ENCODE data around the gene WDR83.
"Not testable (repeated sequence)": the region's sequence is repeated elsewhere in the genome, so short reads cannot be mapped to it uniquely, and the experiment has no call there.

Gene WDR83

DNA sequence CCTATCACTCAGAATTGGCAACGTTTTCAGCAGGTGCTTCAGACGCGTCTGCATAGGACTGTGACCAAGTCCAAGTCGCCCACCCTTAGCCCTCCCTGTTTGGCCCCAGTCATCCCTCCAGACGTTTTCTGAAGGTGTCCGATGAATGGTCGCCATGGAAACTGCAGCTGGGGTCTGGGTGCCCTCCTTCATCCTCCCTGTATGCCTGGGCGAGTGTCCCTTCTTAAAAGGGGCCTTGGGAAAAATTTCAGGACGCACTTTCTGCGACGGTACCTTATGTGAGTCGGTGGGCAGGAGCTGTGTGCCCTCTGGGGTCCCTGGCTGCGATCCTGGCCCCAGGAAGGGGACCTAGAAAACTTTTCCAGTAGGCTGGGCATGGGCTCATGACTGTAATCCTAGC is 25.2 kb upstream of the WDR83 start:
- Histone ChIP-seq H3K9me3 (no peaks in the 10 kb centered on the region), H3K27me3 (no peaks in the 10 kb centered on the region), H3K4me1 (ENCODE audit: control insufficient read depth in 1 of 2, insufficient read depth in 1 of 2, low read depth in 1 of 2, low read length in 1 of 2) (peaks cover 13 to 16% of the 10 kb centered on the region in 2 experiments), H3K4me3 (ENCODE audit: low read depth in 1 of 2, low read length in 1 of 2) (no peak overlapping the region), H3K36me3 (peaks cover 37% of the 10 kb centered on the region), H3K27ac (no peak overlapping the region)
- TF ChIP-seq, protein P1, sequence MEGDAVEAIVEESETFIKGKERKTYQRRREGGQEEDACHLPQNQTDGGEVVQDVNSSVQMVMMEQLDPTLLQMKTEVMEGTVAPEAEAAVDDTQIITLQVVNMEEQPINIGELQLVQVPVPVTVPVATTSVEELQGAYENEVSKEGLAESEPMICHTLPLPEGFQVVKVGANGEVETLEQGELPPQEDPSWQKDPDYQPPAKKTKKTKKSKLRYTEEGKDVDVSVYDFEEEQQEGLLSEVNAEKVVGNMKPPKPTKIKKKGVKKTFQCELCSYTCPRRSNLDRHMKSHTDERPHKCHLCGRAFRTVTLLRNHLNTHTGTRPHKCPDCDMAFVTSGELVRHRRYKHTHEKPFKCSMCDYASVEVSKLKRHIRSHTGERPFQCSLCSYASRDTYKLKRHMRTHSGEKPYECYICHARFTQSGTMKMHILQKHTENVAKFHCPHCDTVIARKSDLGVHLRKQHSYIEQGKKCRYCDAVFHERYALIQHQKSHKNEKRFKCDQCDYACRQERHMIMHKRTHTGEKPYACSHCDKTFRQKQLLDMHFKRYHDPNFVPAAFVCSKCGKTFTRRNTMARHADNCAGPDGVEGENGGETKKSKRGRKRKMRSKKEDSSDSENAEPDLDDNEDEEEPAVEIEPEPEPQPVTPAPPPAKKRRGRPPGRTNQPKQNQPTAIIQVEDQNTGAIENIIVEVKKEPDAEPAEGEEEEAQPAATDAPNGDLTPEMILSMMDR (IDR thresholded peaks at IDR 0.05): no peak

DNA sequence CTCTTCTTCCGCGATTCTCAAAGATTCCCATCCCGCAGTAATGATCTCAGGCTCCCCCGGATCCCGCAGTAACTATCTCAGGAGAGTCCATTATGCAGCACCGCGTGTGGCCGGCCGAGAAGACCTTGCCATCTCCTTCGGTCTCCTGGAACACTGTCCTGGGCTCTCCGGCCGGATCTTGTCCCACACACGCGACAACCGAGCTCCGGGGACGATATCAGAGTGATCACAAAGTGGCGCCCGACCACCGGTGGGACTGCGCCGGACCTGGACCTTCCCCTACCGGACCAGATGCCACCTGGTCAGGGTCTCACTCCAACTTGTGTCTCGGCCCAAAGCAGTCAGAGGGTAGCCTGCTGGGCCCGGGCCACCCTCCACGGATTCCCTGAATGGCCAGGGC is 24.1 kb upstream of the WDR83 start:
- no peaks in the 10 kb centered on the region for H3K27me3 ChIP-seq
- TF ChIP-seq, protein P1 (IDR thresholded peaks at IDR 0.05): no peak
- peaks cover 43% of the 10 kb centered on the region for H3K36me3 ChIP-seq
- peaks cover 16 to 23% of the 10 kb centered on the region in 2 experiments for H3K4me1 ChIP-seq (ENCODE audit: control insufficient read depth in 1 of 2, insufficient read depth in 1 of 2, low read depth in 1 of 2, low read length in 1 of 2)
- no peak overlapping the region for H3K27ac ChIP-seq
- H3K9me3 ChIP-seq: no peaks in the 10 kb centered on the region
- no peak overlapping the region for H3K4me3 ChIP-seq (ENCODE audit: low read depth in 1 of 2, low read length in 1 of 2)

DNA sequence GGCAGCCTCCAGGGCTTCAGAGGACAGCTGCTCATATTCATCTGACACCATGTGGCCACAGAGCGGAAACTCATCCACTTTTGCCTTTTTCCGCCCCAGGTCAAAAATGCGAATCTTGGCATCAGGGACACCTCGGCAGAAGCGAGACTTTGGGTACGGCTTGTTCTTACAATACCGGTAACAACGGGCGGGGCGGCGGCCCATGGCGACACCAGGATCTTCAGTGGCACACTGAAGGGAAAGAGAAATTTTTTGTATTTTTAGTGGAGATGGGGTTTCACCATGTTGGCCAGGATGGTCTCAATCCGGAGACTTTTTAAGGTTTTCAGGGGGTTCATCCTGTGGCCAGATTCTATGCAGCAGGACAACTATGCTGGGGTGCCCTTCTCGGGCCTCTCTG is 22.9 kb upstream of the WDR83 start:
- H3K4me3 ChIP-seq (ENCODE audit: low read depth in 1 of 2, low read length in 1 of 2); H3K9me3 ChIP-seq; H3K27ac ChIP-seq; H3K27me3 ChIP-seq: not testable (repeated sequence)
- H3K4me1 ChIP-seq (ENCODE audit: control insufficient read depth in 1 of 2, insufficient read depth in 1 of 2, low read depth in 1 of 2, low read length in 1 of 2): peaks cover 23 to 30% of the 10 kb centered on the region in 2 experiments
- peaks cover 53% of the 10 kb centered on the region for H3K36me3 ChIP-seq

DNA sequence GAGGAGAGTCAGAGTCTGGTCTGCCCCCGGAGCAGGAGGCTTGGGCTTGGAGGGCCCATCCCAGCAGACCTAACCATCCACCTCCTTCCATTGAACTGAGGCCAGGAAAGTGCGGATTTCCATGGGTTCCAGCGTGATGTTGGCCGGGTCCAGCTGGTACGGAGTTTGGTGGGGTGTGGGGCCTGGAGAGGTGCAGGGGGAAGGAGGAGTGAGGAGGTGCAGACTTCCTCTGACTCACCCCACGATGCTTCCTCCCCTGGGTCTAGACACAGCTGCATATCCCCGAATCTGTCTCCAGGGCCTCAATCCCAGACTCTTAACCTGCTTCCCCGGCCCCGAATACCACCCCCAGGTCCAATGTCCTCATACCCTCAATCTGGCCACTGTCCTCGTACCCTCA is 20.1 kb upstream of the WDR83 start:
- Histone ChIP-seq H3K27ac (peak overlapping the region; percentile 22), H3K27me3 (no peaks in the 10 kb centered on the region), H3K9me3 (no peaks in the 10 kb centered on the region), H3K4me1 (ENCODE audit: control insufficient read depth in 1 of 2, insufficient read depth in 1 of 2, low read depth in 1 of 2, low read length in 1 of 2) (peaks cover 13 to 22% of the 10 kb centered on the region in 2 experiments), H3K36me3 (peaks cover 78% of the 10 kb centered on the region), H3K4me3 (ENCODE audit: low read depth in 1 of 2, low read length in 1 of 2) (no peak overlapping the region)
- TF ChIP-seq, protein P1 (IDR thresholded peaks at IDR 0.05): no peak

DNA sequence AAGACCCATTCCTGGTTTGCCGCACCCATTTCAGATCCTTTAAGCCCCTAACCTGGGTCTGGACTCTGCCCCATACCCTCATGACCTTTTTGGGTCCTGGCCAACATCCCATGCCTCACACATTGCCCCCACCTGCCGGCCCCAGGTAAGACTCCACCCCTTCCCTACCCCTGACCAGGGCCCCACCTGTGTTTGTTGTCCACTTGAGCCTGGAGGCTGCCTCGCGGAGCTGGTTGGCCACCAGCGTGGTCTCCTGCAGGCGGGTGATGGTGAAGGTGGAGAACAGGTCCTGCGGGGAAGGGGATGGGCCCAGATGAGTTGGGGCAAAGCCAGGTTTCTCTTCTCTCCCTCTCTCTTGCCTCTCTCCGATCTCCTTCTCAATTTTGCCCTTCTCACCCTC is 19.6 kb upstream of the WDR83 start:
- no peak overlapping the region for H3K4me3 ChIP-seq (ENCODE audit: low read depth in 1 of 2, low read length in 1 of 2)
- peaks cover 13 to 22% of the 10 kb centered on the region in 2 experiments for H3K4me1 ChIP-seq (ENCODE audit: control insufficient read depth in 1 of 2, insufficient read depth in 1 of 2, low read depth in 1 of 2, low read length in 1 of 2)
- H3K27ac ChIP-seq: no peak overlapping the region
- H3K36me3 ChIP-seq: peaks cover 83% of the 10 kb centered on the region
- no peaks in the 10 kb centered on the region for H3K27me3 ChIP-seq
- no peaks in the 10 kb centered on the region for H3K9me3 ChIP-seq
- TF ChIP-seq, protein P1 (IDR thresholded peaks at IDR 0.05): no peak

DNA sequence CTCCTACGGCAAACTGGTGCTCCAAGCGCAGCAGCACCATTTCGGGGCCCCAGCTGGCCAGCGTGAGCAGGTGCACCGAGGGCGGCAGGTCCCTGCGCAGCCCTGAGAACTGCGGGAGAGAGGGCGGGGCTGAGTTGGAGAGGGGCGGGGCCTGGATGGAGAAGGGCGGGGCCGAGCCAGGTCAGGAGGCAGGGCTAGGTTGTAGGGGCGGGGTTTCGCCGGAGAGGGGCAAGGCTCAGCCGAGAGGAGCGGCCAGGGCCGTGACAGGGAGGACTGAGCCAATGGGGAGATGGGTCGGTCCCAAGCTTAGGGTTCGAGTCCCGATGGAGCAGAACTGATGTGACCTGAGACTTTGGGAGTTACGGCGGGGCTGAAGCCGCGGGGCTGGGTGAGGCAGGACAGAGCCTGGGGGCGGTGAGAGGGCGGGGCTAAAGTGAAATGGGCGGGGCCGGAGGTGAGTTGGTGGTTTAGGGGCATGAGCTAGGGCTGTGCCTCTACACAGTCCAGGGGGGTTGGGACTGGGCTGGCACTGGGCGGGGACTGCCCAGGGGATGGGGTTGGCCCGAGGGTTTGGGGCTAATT is 19.0 kb upstream of the WDR83 start:
- TF ChIP-seq, protein P1 (IDR thresholded peaks at IDR 0.05): no peak
- Histone ChIP-seq H3K9me3 (no peaks in the 10 kb centered on the region), H3K27ac (no peak overlapping the region), H3K36me3 (peaks cover 88% of the 10 kb centered on the region), H3K27me3 (no peaks in the 10 kb centered on the region), H3K4me1 (ENCODE audit: control insufficient read depth in 1 of 2, insufficient read depth in 1 of 2, low read depth in 1 of 2, low read length in 1 of 2) (peaks cover 13 to 22% of the 10 kb centered on the region in 2 experiments), H3K4me3 (ENCODE audit: low read depth in 1 of 2, low read length in 1 of 2) (peak overlapping the region in 1 of 2 experiments; percentile 37)
